AG09309 (cell line): ENCODE measurements around the gene AGFG2.
"Not testable (repeated sequence)": the region's sequence is repeated elsewhere in the genome, so short reads cannot be mapped to it uniquely, and the experiment has no call there.

Source experiments
- DNase-seq: peaks from one replicate; pipeline ENCODE4 v3.0.0-alpha.2; 2010; ENCODE audit warnings: low read depth
- H3K4me3 ChIP-seq: 2 replicates; pipeline ENCODE4 v1.5.1; 2011; ENCODE audit warnings: mild to moderate bottlenecking, low read depth, low read length, moderate library complexity; ENCODE audit not compliant: control insufficient read depth
- CTCF ChIP-seq: IDR thresholded peaks from 2 replicates; pipeline ENCODE4 v1.5.1; 2011; ENCODE audit warnings: mild to moderate bottlenecking, low read depth, low read length, inconsistent platforms; ENCODE audit not compliant: insufficient read depth, control insufficient read depth; ENCODE audit errors: missing control alignments

The AGFG2 gene

DNA sequence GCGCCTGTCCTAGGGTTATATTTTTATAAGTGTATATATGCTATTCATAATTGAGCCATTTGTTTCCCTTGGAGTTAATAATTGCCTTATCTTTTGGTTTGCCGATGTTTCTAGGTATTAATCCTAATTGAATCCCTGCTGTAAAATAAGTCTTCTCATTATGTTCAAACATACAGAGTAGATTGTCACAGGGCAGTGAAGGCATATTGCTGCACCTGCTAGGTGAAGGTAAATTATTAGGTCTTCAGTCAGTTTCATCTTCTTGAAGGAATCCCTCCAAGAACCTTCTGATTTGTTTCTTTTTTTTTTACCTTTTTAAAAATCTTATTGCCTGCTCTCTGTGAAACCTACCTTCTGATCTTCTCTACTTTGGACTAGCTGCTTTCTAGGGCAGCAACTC is 17.9 kb upstream of the AGFG2 start:
- no peak for DNase-seq
- TF ChIP-seq CTCF, result no peak
- no peak overlapping the region for H3K4me3 ChIP-seq

GRCh38 chr7:100521909-100522593 is 17.0 kb upstream of the AGFG2 start:
- not testable (repeated sequence) for H3K4me3 ChIP-seq, DNase-seq

- not testable (repeated sequence) for H3K4me3 ChIP-seq, DNase-seq
Observed at GRCh38 chr7:100523192-100523591, 15.8 kb upstream of the AGFG2 start.

DNA sequence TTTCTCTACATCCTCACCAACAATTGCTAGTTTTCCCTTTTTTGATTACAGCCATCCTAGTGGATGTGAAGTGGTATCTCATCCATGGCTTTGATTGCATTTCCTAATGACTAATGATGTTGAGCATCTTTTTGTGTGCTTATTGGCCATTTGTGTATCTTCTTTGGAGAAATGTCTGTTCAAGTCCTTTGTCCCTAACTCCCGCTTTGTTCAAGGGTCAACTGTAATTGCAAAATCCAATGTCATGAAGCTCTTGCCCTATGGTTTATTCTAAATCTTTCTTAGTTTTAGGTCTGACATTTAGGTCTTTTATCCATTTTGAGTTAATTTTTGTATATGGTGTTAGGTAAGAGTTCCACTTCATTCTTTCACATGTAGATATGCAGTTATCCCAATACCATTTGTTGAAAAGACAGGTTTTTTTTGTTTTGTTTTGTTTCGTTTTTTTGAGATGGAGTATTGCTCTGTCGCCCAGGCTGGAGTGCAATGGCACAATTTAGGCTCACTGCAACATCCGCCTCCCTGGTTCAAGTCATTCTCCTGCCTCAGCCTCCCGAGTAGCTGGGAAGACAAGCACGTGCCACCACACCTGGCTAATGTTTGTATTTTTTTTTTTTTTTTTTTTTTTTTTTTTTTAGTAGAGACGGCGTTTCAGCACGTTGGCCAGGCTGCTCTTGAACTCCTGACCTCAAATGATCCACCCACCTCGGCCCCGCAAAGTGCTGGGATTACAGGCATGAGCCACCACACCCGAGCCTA is 10.7 kb upstream of the AGFG2 start:
- DNase-seq, H3K4me3 ChIP-seq: not testable (repeated sequence)

GRCh38 chr7:100532165-100533022 is 6.6 kb upstream of the AGFG2 start:
- DNase-seq, result no peak
- no peak for TF ChIP-seq CTCF

GRCh38 chr7:100535982-100536381 is 3.0 kb upstream of the AGFG2 start:
- DNase-seq, H3K4me3 ChIP-seq: not testable (repeated sequence)

More at GRCh38 chr7:100532165-100533022, 6.6 kb upstream of the AGFG2 start:
- H3K4me3 ChIP-seq, result no peak overlapping the region

GRCh38 chr7:100536695-100537094 is 2.3 kb upstream of the AGFG2 start:
- DNase-seq, H3K4me3 ChIP-seq: not testable (repeated sequence)

DNA sequence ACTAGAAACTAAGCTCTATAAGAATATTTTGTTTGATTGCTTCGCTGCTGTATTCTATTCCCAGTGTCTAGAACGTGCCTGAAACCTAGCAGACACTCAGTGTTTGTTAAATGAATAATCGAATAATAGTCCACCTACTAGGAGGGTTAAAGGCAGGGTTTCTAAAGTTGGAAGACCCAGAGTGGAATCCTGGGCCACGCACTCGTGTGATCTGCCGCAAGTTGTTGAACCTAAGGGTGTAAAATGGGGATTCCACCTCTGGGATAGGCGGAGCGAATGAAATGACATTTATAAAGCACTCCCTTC is 702 bp upstream of the AGFG2 start:
- no peak for DNase-seq
- no peak for TF ChIP-seq CTCF
- H3K4me3 ChIP-seq, result peak overlapping the region; percentile 38

- TF ChIP-seq CTCF, result no peak
- no peak for DNase-seq
- H3K4me3 ChIP-seq, result peak overlapping the region; percentile 76
Observed at GRCh38 chr7:100539436-100540006, 518 bp downstream of the AGFG2 start.
